Fibroblast of lung (primary cell): ENCODE measurements around the gene TMEM92. TPM values are rescaled to one million over a fixed set of nuclear protein-coding genes. Genes with fewer than 3 reads are reported as not detected.
A peak's percentile ranks its signal among the peaks of the same experiment; 100 is the strongest.

Source experiments
- DNase-seq, 2 donors: peaks; one replicate each; pipeline versions ENCODE4 v3.0.0 to v3.0.0-alpha.2; 2010; ENCODE audit warnings: low read depth in 2 of 2
- H2AFZ ChIP-seq: 2 replicates; pipeline ENCODE4 v1.5.1; 2012; ENCODE audit warnings: low read length, control low read depth, inconsistent platforms
- H3K27ac ChIP-seq: 2 replicates; pipeline ENCODE4 v1.5.1; 2011; ENCODE audit warnings: low read length, control low read depth; ENCODE audit not compliant: insufficient read depth
- H3K27me3 ChIP-seq: 2 replicates; pipeline ENCODE4 v1.5.1; 2011; ENCODE audit warnings: mild to moderate bottlenecking, low read length; ENCODE audit not compliant: control insufficient read depth, insufficient read depth
- H3K36me3 ChIP-seq: 2 replicates; pipeline ENCODE4 v1.5.1; 2011; ENCODE audit warnings: low read length; ENCODE audit not compliant: control insufficient read depth, insufficient read depth
- H3K4me1 ChIP-seq: 2 replicates; pipeline ENCODE4 v1.5.1; 2011; ENCODE audit warnings: low read length; ENCODE audit not compliant: control insufficient read depth, insufficient read depth; ENCODE audit errors: extremely low read depth
- H3K4me2 ChIP-seq: 2 replicates; pipeline ENCODE4 v1.5.1; 2011; ENCODE audit warnings: low read length, control low read depth; ENCODE audit not compliant: insufficient read depth; ENCODE audit errors: extremely low read depth
- H3K4me3 ChIP-seq, 4 experiments: fragments of 200-600 bp in 1 of 4; sonication (generic) in 1 of 4; replicated peaks in 1 of 4; 2 replicates each; pipeline ENCODE4 v1.5.1; 2011 to 2016; ENCODE audit warnings: low read length in 4 of 4, low read depth in 3 of 4, mild to moderate bottlenecking in 3 of 4, control low read depth in 2 of 4, inconsistent platforms in 1 of 4, mixed read lengths in 1 of 4; ENCODE audit not compliant: insufficient read depth in 1 of 4; ENCODE audit errors: control extremely low read depth in 1 of 4
- H3K79me2 ChIP-seq: 2 replicates; pipeline ENCODE4 v1.5.1; 2012; ENCODE audit warnings: mild to moderate bottlenecking, low read length, inconsistent platforms; ENCODE audit not compliant: control insufficient read depth, insufficient read depth
- H3K9ac ChIP-seq: 2 replicates; pipeline ENCODE4 v1.5.1; 2011; ENCODE audit warnings: mild to moderate bottlenecking, low read length, control low read depth; ENCODE audit not compliant: insufficient read depth
- H3K9me3 ChIP-seq: 2 replicates; pipeline ENCODE4 v1.5.1; 2012; ENCODE audit warnings: low read depth, low read length; ENCODE audit not compliant: control insufficient read depth, insufficient read depth
- H4K20me1 ChIP-seq: 2 replicates; pipeline ENCODE4 v1.5.1; 2011; ENCODE audit warnings: low read length; ENCODE audit not compliant: control insufficient read depth, insufficient read depth; ENCODE audit errors: extremely low read depth
- EZH2 ChIP-seq: IDR thresholded peaks from 2 replicates; pipeline ENCODE4 v1.5.1; 2012; ENCODE audit warnings: low read length, control low read depth, mild to moderate bottlenecking; ENCODE audit errors: missing control alignments
- polyA plus RNA-seq, 2 donors: library from polyadenylated mRNA; depleted of rRNA in 1 of 2; stranded (reverse) in 1 of 2; unstranded in 1 of 2; fragments of >200 nt; gene quantifications; 2 replicates each; pipeline ENCODE4 v1.2.1, GENCODE V29; 2011 to 2012; ENCODE audit warnings: missing spikeins in 1 of 2
- total RNA-seq: library from RNA; depleted of rRNA; stranded (reverse); fragments of >200 nt; gene quantifications from 2 replicates; pipeline ENCODE4 v1.2.1, GENCODE V29; 2014
- TF ChIP-seq, protein P1 (sequence below), 2 donors: IDR thresholded peaks in 1 of 2; conservative IDR thresholded peaks in 1 of 2; 1 replicate in 1 of 2; 2 replicates in 1 of 2; pipeline ENCODE4 v1.5.1; 2011 to 2012; ENCODE audit warnings: low read length in 2 of 2, control low read depth in 1 of 2, inconsistent platforms in 1 of 2, low read depth in 1 of 2, mild to moderate bottlenecking in 1 of 2

TMEM92 gene
- total and polyA plus RNA-seq, 2 donors (not counting 1 experiment from before 2014, with no cell fraction given) = under 0.01 to 0.05 TPM

DNA sequence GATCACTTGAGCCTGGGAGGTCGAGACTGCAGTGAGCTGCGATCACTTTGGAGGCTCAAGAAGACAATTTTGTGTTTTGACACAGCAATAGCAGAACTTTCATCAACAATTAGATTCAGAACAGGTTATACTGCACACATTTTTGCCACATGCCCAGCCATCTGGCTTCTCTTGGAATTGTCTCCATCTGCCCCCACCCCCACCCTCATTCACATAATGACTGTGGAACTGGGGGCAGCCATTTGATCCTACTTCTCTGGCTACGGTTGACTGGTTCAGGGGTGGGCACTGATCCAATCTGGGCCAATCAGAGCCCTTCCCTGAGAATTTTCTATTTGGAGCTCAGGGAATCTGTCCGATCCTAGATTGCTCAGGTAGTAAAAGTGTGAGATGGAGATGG is 14.0 kb downstream of the TMEM92 start:
- H3K4me2 ChIP-seq = peak overlapping the region; percentile 85
- no peaks in the 10 kb centered on the region for H3K36me3 ChIP-seq
- no peak for DNase-seq
- H3K79me2 ChIP-seq = peaks cover 1% of the 10 kb centered on the region
- peak overlapping the region in 2 of 4 experiments; percentile 50 to 54 for H3K4me3 ChIP-seq
- H3K9me3 ChIP-seq = no peaks in the 10 kb centered on the region
- no peaks in the 10 kb centered on the region for H4K20me1 ChIP-seq
- H3K9ac ChIP-seq = no peak overlapping the region
- TF ChIP-seq, protein P1, sequence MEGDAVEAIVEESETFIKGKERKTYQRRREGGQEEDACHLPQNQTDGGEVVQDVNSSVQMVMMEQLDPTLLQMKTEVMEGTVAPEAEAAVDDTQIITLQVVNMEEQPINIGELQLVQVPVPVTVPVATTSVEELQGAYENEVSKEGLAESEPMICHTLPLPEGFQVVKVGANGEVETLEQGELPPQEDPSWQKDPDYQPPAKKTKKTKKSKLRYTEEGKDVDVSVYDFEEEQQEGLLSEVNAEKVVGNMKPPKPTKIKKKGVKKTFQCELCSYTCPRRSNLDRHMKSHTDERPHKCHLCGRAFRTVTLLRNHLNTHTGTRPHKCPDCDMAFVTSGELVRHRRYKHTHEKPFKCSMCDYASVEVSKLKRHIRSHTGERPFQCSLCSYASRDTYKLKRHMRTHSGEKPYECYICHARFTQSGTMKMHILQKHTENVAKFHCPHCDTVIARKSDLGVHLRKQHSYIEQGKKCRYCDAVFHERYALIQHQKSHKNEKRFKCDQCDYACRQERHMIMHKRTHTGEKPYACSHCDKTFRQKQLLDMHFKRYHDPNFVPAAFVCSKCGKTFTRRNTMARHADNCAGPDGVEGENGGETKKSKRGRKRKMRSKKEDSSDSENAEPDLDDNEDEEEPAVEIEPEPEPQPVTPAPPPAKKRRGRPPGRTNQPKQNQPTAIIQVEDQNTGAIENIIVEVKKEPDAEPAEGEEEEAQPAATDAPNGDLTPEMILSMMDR (conservative IDR thresholded peaks at IDR 0.05 in 1 of 2, IDR thresholded peaks at IDR 0.05 in 1 of 2; ENCODE audit: low read depth in 1 of 2, low read length in 2 of 2) = no peak
- no peak for TF ChIP-seq EZH2
- H3K4me1 ChIP-seq = peaks cover 19% of the 10 kb centered on the region
- H3K27ac ChIP-seq = peak overlapping the region; percentile 88
- H2AFZ ChIP-seq = no peak overlapping the region
- no peaks in the 10 kb centered on the region for H3K27me3 ChIP-seq

DNA sequence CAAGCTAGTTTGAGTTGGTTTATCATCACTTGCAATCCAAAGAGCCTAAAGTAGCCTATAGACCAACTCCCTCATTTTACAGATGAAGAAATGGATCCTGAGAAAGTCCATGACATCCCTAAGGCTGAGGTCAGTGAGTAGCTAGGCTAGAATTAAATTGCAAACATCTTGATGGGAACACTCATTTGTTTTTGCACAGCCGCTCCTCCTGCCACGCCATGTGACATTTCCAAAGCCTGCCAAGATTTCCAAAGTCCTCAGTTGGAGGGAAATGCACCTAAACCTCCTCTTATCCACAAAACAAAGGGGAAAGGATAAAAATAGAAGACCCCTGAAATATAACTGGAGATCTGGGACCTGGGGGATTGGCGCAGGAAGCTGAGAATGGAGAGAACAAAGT is 15.0 kb downstream of the TMEM92 start:
- peak overlapping the region; percentile 88 for H3K27ac ChIP-seq
- TF ChIP-seq, protein P1 (conservative IDR thresholded peaks at IDR 0.05 in 1 of 2, IDR thresholded peaks at IDR 0.05 in 1 of 2; ENCODE audit: low read depth in 1 of 2, low read length in 2 of 2) = no peak
- no peak for TF ChIP-seq EZH2
- H3K9me3 ChIP-seq = no peaks in the 10 kb centered on the region
- peak overlapping the region; percentile 85 for H3K4me2 ChIP-seq
- H4K20me1 ChIP-seq = no peaks in the 10 kb centered on the region
- peak; percentile 56 to 88 for DNase-seq
- peak overlapping the region; percentile 21 to 54 (median 42) for H3K4me3 ChIP-seq
- peaks cover 19% of the 10 kb centered on the region for H3K4me1 ChIP-seq
- H3K36me3 ChIP-seq = no peaks in the 10 kb centered on the region
- H3K27me3 ChIP-seq = no peaks in the 10 kb centered on the region
- H2AFZ ChIP-seq = no peak overlapping the region
- H3K79me2 ChIP-seq = peaks cover 1% of the 10 kb centered on the region
- H3K9ac ChIP-seq = peak overlapping the region; percentile 31

DNA sequence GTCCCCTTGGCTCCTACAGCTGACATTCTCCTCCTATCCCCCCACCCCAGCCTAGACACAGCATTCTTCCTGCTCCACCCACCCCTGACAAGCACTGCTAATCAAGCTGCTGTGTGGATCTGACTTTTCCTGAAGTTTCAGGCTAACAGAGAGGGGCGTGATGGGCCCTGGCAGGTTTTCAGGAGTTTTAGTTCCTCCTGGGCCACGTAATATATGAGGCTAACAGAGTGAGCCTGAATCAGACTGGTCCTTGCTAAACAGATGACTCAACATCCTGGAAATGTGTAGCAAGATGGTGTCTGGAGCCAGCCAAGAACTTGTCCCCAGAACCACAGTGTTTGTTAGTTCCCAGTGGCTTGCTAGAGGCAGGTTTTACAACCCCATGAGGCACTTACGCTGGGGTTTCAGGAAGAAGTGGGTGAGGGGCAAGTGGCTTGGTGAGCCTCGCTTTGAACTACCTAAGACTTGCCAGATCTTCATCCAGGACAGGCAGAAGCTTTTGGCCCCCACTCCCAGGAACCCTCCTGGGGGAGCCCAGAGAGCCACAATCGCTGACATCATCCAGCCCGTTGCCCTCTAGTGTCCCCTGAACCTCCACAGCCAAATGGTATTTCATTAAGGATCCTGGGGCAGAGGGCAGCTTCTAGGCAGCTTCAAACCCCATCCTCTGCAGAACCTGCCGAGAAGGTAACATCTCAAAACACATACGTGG is 15.9 kb downstream of the TMEM92 start:
- H3K27me3 ChIP-seq = no peaks in the 10 kb centered on the region
- peak overlapping the region; percentile 7 for H2AFZ ChIP-seq
- TF ChIP-seq EZH2 = no peak
- TF ChIP-seq, protein P1 (conservative IDR thresholded peaks at IDR 0.05 in 1 of 2, IDR thresholded peaks at IDR 0.05 in 1 of 2; ENCODE audit: low read depth in 1 of 2, low read length in 2 of 2) = no peak
- peaks cover 1% of the 10 kb centered on the region for H3K79me2 ChIP-seq
- H3K27ac ChIP-seq = peak overlapping the region; percentile 88
- peak overlapping the region; percentile 85 for H3K4me2 ChIP-seq
- no peaks in the 10 kb centered on the region for H4K20me1 ChIP-seq
- H3K36me3 ChIP-seq = no peaks in the 10 kb centered on the region
- H3K4me1 ChIP-seq = peaks cover 19% of the 10 kb centered on the region
- no peaks in the 10 kb centered on the region for H3K9me3 ChIP-seq
- peak overlapping the region; percentile 41 for H3K9ac ChIP-seq
- H3K4me3 ChIP-seq = peak overlapping the region; percentile 21 to 54 (median 36)
- peak; percentile 99 to 100 for DNase-seq
